GM19328 (cell line): ENCODE measurements around the gene KLRD1.
"Not testable (repeated sequence)": the region's sequence is repeated elsewhere in the genome, so short reads cannot be mapped to it uniquely, and the experiment has no call there.

Source experiments
- ATAC-seq: cut with Tn5 transposase; IDR thresholded peaks from one replicate; pipeline ENCODE4 v1.9.1; 2021; ENCODE audit warnings: mild to moderate bottlenecking, moderate library complexity; ENCODE audit not compliant: unreplicated experiment

KLRD1 gene

GRCh38 chr12:10336196-10336595, 28.5 kb downstream of the KLRD1 start:
- ATAC-seq: not testable (repeated sequence)

- ATAC-seq: not testable (repeated sequence)
Observed at GRCh38 chr12:10338470-10338869, 30.8 kb downstream of the KLRD1 start.

GRCh38 chr12:10339053-10339840, 31.6 kb downstream of the KLRD1 start:
- ATAC-seq: no peak

- ATAC-seq: not testable (repeated sequence)
Observed at GRCh38 chr12:10340946-10341345, 33.3 kb downstream of the KLRD1 start.

GRCh38 chr12:10341892-10342509, 34.3 kb downstream of the KLRD1 start:
- no peak for ATAC-seq

- not testable (repeated sequence) for ATAC-seq
Observed at GRCh38 chr12:10351457-10351856, 43.8 kb downstream of the KLRD1 start.

- ATAC-seq: no peak
Observed at GRCh38 chr12:10354071-10354470, 46.4 kb downstream of the KLRD1 start.

- ATAC-seq: no peak
Observed at GRCh38 chr12:10354502-10354901, 46.8 kb downstream of the KLRD1 start.

GRCh38 chr12:10358131-10358530, 50.5 kb downstream of the KLRD1 start:
- no peak for ATAC-seq

- ATAC-seq: no peak
Observed at GRCh38 chr12:10358969-10359368, 51.3 kb downstream of the KLRD1 start.

GRCh38 chr12:10361084-10361483, 53.4 kb downstream of the KLRD1 start:
- ATAC-seq: no peak

- ATAC-seq: no peak
Observed at GRCh38 chr12:10361622-10362021, 54.0 kb downstream of the KLRD1 start.

GRCh38 chr12:10362325-10362724, 54.7 kb downstream of the KLRD1 start:
- no peak for ATAC-seq

GRCh38 chr12:10362828-10363657, 55.4 kb downstream of the KLRD1 start:
- no peak for ATAC-seq

- ATAC-seq: no peak
Observed at GRCh38 chr12:10363658-10363913, 55.9 kb downstream of the KLRD1 start.

GRCh38 chr12:10363914-10364814, 56.5 kb downstream of the KLRD1 start:
- peak; percentile 77 for ATAC-seq

- ATAC-seq: peak; percentile 43
Observed at GRCh38 chr12:10364815-10365622, 57.3 kb downstream of the KLRD1 start.

- no peak for ATAC-seq
Observed at GRCh38 chr12:10365696-10366405, 58.2 kb downstream of the KLRD1 start.

- no peak for ATAC-seq
Observed at GRCh38 chr12:10366875-10367274, 59.2 kb downstream of the KLRD1 start.
